OCI-LY1 (cell line): ENCODE data around the gene ARF6.
A peak's percentile ranks its signal among the peaks of the same experiment; 100 is the strongest.

Source experiments
- H2AFZ ChIP-seq: fragments of 200-600 bp; sonication (generic), shearing (Covaris generic); 2 replicates; pipeline ENCODE4 v1.6.0; 2014; ENCODE audit warnings: antibody characterized with exemption, mild to moderate bottlenecking, low read length
- H3F3A ChIP-seq: fragments of 200-600 bp; sonication (generic), shearing (Covaris generic); 2 replicates; pipeline ENCODE4 v1.6.0; 2014; ENCODE audit warnings: mild to moderate bottlenecking, antibody characterized with exemption, low read length, moderate library complexity; ENCODE audit not compliant: insufficient read depth
- H3K27ac ChIP-seq: fragments of 200-600 bp; sonication (generic); 2 replicates; pipeline ENCODE4 v1.5.1; 2014; ENCODE audit warnings: low read length, mixed run types, mild to moderate bottlenecking, low read depth; ENCODE audit not compliant: poor library complexity, severe bottlenecking
- H3K27me3 ChIP-seq: fragments of 200-600 bp; sonication (generic); 2 replicates; pipeline ENCODE4 v1.6.0; 2014; ENCODE audit warnings: antibody characterized with exemption, mild to moderate bottlenecking, low read length, moderate library complexity; ENCODE audit not compliant: insufficient read depth
- H3K36me3 ChIP-seq: fragments of 200-600 bp; sonication (generic); 2 replicates; pipeline ENCODE4 v1.6.1; 2014; ENCODE audit warnings: mild to moderate bottlenecking, antibody characterized with exemption, low read length, moderate library complexity, mixed read lengths; ENCODE audit not compliant: insufficient read depth
- H3K4me1 ChIP-seq: fragments of 200-600 bp; sonication (generic); 2 replicates; pipeline ENCODE4 v1.5.1; 2014; ENCODE audit warnings: mild to moderate bottlenecking, low read length, moderate library complexity; ENCODE audit not compliant: insufficient read depth, severe bottlenecking
- H3K4me2 ChIP-seq: fragments of 200-600 bp; sonication (generic), shearing (Covaris generic); 2 replicates; pipeline ENCODE4 v1.6.1; 2014; ENCODE audit warnings: low read length
- H3K4me3 ChIP-seq: fragments of 200-600 bp; sonication (generic); 2 replicates; pipeline ENCODE4 v1.5.1; 2014; ENCODE audit warnings: low read length, low read depth, mild to moderate bottlenecking, mixed read lengths; ENCODE audit not compliant: poor library complexity, severe bottlenecking
- H3K79me2 ChIP-seq: fragments of 200-600 bp; shearing (Covaris generic); 2 replicates; pipeline ENCODE4 v1.6.1; 2016; ENCODE audit warnings: mixed run types, low read length, mixed read lengths; ENCODE audit not compliant: insufficient read depth
- H3K9ac ChIP-seq: fragments of 200-600 bp; sonication (generic), shearing (Covaris generic); 2 replicates; pipeline ENCODE4 v1.6.1; 2014; ENCODE audit warnings: mild to moderate bottlenecking, low read length, mixed read lengths
- H3K9me2 ChIP-seq: fragments of 200-600 bp; sonication (generic), shearing (Covaris generic); 2 replicates; pipeline ENCODE4 v1.6.1; 2014; ENCODE audit warnings: low read depth, mild to moderate bottlenecking, low read length, mixed read lengths
- H3K9me3 ChIP-seq: fragments of 200-600 bp; shearing (Covaris generic); 2 replicates; pipeline ENCODE4 v1.6.1; 2014; ENCODE audit warnings: low read length, mixed read lengths
- H4K20me1 ChIP-seq: fragments of 200-600 bp; sonication (generic), shearing (Covaris generic); 2 replicates; pipeline ENCODE4 v1.6.0; 2016; ENCODE audit warnings: mild to moderate bottlenecking, low read length; ENCODE audit not compliant: insufficient read depth
- EZH2 ChIP-seq: fragments of 200-600 bp; sonication (generic), shearing (Covaris generic); IDR thresholded peaks from 2 replicates; pipeline ENCODE4 v1.8.0; 2017; ENCODE audit warnings: borderline replicate concordance, mixed run types, mild to moderate bottlenecking, antibody characterized with exemption, low read length, moderate library complexity, mixed read lengths
- TF ChIP-seq, protein P1 (sequence below): fragments of 200-600 bp; sonication (generic), shearing (Covaris generic); IDR thresholded peaks from 2 replicates; pipeline ENCODE4 v1.5.1; 2017; ENCODE audit warnings: mild to moderate bottlenecking, antibody characterized with exemption, low read length, moderate library complexity, mixed read lengths

Gene ARF6

GRCh38 chr14:49930720-49931119 is 37.8 kb downstream of the ARF6 start:
- H3K9me2 ChIP-seq: no peaks in the 10 kb centered on the region
- no peaks in the 10 kb centered on the region for H3F3A ChIP-seq
- H3K4me1 ChIP-seq: peaks cover 20% of the 10 kb centered on the region
- no peak overlapping the region for H2AFZ ChIP-seq
- H3K9ac ChIP-seq: no peak overlapping the region
- H3K79me2 ChIP-seq: no peaks in the 10 kb centered on the region
- no peaks in the 10 kb centered on the region for H3K36me3 ChIP-seq
- no peaks in the 10 kb centered on the region for H3K27me3 ChIP-seq
- peak overlapping the region; percentile 65 for H3K27ac ChIP-seq
- TF ChIP-seq, protein P1, sequence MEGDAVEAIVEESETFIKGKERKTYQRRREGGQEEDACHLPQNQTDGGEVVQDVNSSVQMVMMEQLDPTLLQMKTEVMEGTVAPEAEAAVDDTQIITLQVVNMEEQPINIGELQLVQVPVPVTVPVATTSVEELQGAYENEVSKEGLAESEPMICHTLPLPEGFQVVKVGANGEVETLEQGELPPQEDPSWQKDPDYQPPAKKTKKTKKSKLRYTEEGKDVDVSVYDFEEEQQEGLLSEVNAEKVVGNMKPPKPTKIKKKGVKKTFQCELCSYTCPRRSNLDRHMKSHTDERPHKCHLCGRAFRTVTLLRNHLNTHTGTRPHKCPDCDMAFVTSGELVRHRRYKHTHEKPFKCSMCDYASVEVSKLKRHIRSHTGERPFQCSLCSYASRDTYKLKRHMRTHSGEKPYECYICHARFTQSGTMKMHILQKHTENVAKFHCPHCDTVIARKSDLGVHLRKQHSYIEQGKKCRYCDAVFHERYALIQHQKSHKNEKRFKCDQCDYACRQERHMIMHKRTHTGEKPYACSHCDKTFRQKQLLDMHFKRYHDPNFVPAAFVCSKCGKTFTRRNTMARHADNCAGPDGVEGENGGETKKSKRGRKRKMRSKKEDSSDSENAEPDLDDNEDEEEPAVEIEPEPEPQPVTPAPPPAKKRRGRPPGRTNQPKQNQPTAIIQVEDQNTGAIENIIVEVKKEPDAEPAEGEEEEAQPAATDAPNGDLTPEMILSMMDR: no peak
- no peak for TF ChIP-seq EZH2
- no peak overlapping the region for H3K4me3 ChIP-seq
- no peak overlapping the region for H3K4me2 ChIP-seq
- H3K9me3 ChIP-seq: no peaks in the 10 kb centered on the region
- no peaks in the 10 kb centered on the region for H4K20me1 ChIP-seq

- H2AFZ ChIP-seq: no peak overlapping the region
- H3K9me3 ChIP-seq: no peaks in the 10 kb centered on the region
- peak overlapping the region; percentile 67 for H3K27ac ChIP-seq
- no peak overlapping the region for H3K4me2 ChIP-seq
- no peaks in the 10 kb centered on the region for H3K79me2 ChIP-seq
- H3K36me3 ChIP-seq: no peaks in the 10 kb centered on the region
- peaks cover 20% of the 10 kb centered on the region for H3K4me1 ChIP-seq
- no peak overlapping the region for H3K4me3 ChIP-seq
- no peaks in the 10 kb centered on the region for H3K9me2 ChIP-seq
- no peak overlapping the region for H3K9ac ChIP-seq
- H3K27me3 ChIP-seq: no peaks in the 10 kb centered on the region
- H3F3A ChIP-seq: no peaks in the 10 kb centered on the region
- TF ChIP-seq, protein P1: no peak
- H4K20me1 ChIP-seq: no peaks in the 10 kb centered on the region
Measured at GRCh38 chr14:49931523-49931922, 38.6 kb downstream of the ARF6 start.

DNA sequence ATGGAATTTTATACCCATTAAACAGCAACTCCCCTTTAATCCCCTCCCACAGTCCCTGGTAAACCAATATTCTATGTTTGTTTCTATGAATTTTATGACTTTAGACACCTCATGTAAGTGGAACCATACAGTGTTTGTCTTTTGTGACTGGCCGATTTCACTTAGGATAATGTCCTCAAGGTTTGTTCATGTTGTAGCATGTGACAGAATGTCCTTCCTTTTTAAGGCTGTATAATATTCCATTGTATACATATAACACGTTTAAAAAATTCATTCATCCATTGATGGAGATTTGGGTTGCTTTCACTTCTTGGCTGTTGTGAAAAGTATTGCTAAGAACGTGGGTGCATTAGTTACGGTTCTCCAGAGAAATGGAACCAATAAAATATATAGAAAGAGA is 40.2 kb downstream of the ARF6 start:
- Histone ChIP-seq H3K9me2 (no peaks in the 10 kb centered on the region), H3K9me3 (peaks cover 6% of the 10 kb centered on the region; the same call in 1 of the 2 replicates), H3K79me2 (no peaks in the 10 kb centered on the region), H3F3A (no peaks in the 10 kb centered on the region), H3K4me3 (no peak overlapping the region), H2AFZ (no peak overlapping the region), H3K4me1 (peaks cover 20% of the 10 kb centered on the region), H4K20me1 (no peaks in the 10 kb centered on the region), H3K36me3 (no peaks in the 10 kb centered on the region), H3K9ac (no peak overlapping the region), H3K4me2 (no peak overlapping the region), H3K27me3 (no peaks in the 10 kb centered on the region), H3K27ac (no peak overlapping the region)
- no peak for TF ChIP-seq EZH2
- TF ChIP-seq, protein P1: no peak
